Immature natural killer cell (primary cell): ENCODE data around the gene RFFL. TPM values are rescaled to one million over a fixed set of nuclear protein-coding genes. Genes with fewer than 3 reads are reported as not detected.

Source experiments
- DNase-seq, 3 donors: peaks; one replicate each; pipeline ENCODE4 v3.0.0; 2022; ENCODE audit warnings: mixed read lengths in 1 of 3
- H3K27ac Mint-ChIP-seq, 6 donors: one replicate each; pipeline ENCODE4 v1.8.0; 2020; ENCODE audit warnings: mixed read lengths in 6 of 6, mild to moderate bottlenecking in 5 of 6, inconsistent platforms in 4 of 6, moderate library complexity in 3 of 6
- H3K27me3 Mint-ChIP-seq, 3 donors: one replicate each; pipeline ENCODE4 v1.8.0; 2020 to 2021; ENCODE audit warnings: low read depth in 3 of 3, mild to moderate bottlenecking in 3 of 3, mixed read lengths in 3 of 3, moderate library complexity in 3 of 3, inconsistent platforms in 1 of 3
- H3K36me3 Mint-ChIP-seq, 3 donors: one replicate each; pipeline ENCODE4 v1.8.0; 2020; ENCODE audit warnings: mixed read lengths in 3 of 3, inconsistent platforms in 2 of 3, mild to moderate bottlenecking in 2 of 3
- H3K4me1 Mint-ChIP-seq, 2 donors: one replicate each; pipeline ENCODE4 v1.8.0; 2020; ENCODE audit warnings: inconsistent platforms in 2 of 2, mild to moderate bottlenecking in 2 of 2, mixed read lengths in 2 of 2, moderate library complexity in 1 of 2
- H3K4me3 Mint-ChIP-seq, 5 donors: one replicate each; pipeline ENCODE4 v1.8.0; 2020; ENCODE audit warnings: mild to moderate bottlenecking in 5 of 5, mixed read lengths in 5 of 5, inconsistent platforms in 3 of 5, moderate library complexity in 3 of 5
- H3K9me3 Mint-ChIP-seq, 6 donors: one replicate each; pipeline ENCODE4 v1.8.0; 2020; ENCODE audit warnings: mild to moderate bottlenecking in 6 of 6, mixed read lengths in 6 of 6, inconsistent platforms in 4 of 6, moderate library complexity in 3 of 6
- polyA plus RNA-seq, 3 donors: library from polyadenylated mRNA; unstranded; fragments of 300-500 nt; fragmentation: Illumina TruSeq; gene quantifications; one replicate each; pipeline ENCODE4 v1.2.3, GENCODE V29; 2021

The RFFL gene
- polyA plus RNA-seq, 3 donors from 2014 or later: 24.0 to 45.4 (median 34.0) TPM

GRCh38 chr17:35088356-35088880, 24.9 kb upstream of the RFFL start:
- no peaks in the 10 kb centered on the region for H3K36me3 Mint-ChIP-seq
- peaks cover 41 to 48% of the 10 kb centered on the region in 2 donors for H3K4me1 Mint-ChIP-seq
- DNase-seq: peak in 1 of 3 donors; percentile 28
- no peaks in the 10 kb centered on the region for H3K9me3 Mint-ChIP-seq
- peak overlapping the region; percentile 89 to 98 (median 94) for H3K27ac Mint-ChIP-seq
- peak overlapping the region; percentile 91 to 95 (median 94) for H3K4me3 Mint-ChIP-seq
- H3K27me3 Mint-ChIP-seq: peaks cover 0 to 15% (median 3%) of the 10 kb centered on the region in 3 donors

DNA sequence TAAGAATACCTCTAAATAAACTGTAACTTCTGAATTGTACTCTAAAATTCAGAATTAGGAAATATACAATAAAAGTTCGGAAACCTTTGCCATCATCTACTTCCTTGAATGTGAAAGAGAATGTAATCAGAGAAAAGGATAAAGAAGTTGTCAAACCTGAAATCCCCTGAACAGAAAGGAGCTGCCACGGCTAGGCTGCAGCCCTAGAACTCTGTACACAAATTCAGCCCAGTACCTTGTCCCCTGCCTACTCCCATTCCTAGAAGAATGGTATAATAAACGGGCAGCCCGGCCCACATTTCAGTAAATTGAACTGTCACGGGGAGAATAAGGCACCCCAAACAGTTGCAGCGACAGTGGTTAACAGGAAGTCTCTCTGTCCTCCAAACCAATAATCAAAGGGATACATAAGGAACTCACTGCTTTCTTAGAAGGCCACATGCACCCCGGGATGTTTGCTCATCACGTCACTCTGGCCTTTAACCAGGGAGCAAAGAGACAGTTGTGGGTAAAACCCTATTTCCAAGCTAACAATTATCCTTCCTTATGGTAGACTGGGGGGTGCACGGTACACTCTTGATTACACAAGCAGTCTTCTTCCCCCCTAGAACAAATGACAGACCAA, 24.3 kb upstream of the RFFL start:
- Mint-ChIP-seq H3K27ac (peak overlapping the region; percentile 89 to 98 (median 94)), H3K4me3 (peak overlapping the region; percentile 91 to 95 (median 94)), H3K27me3 (peaks cover 0 to 15% (median 3%) of the 10 kb centered on the region in 3 donors), H3K9me3 (no peaks in the 10 kb centered on the region), H3K36me3 (no peaks in the 10 kb centered on the region), H3K4me1 (peaks cover 46 to 54% of the 10 kb centered on the region in 2 donors)
- DNase-seq: peak; percentile 5 to 27 (median 23)

- H3K27me3 Mint-ChIP-seq: peaks cover 0 to 15% (median 3%) of the 10 kb centered on the region in 3 donors
- peaks cover 51 to 62% of the 10 kb centered on the region in 2 donors for H3K4me1 Mint-ChIP-seq
- H3K4me3 Mint-ChIP-seq: peak overlapping the region; percentile 91 to 95 (median 94)
- DNase-seq: no peak
- no peaks in the 10 kb centered on the region for H3K36me3 Mint-ChIP-seq
- H3K9me3 Mint-ChIP-seq: no peaks in the 10 kb centered on the region
- peak overlapping the region; percentile 89 to 98 (median 94) for H3K27ac Mint-ChIP-seq
Observed at GRCh38 chr17:35086931-35087573, 23.5 kb upstream of the RFFL start.

- H3K4me1 Mint-ChIP-seq: peaks cover 53 to 70% of the 10 kb centered on the region in 2 donors
- H3K27me3 Mint-ChIP-seq: peaks cover 0 to 15% (median 3%) of the 10 kb centered on the region in 3 donors
- peak overlapping the region in 2 of 5 donors; percentile 12 to 95 for H3K4me3 Mint-ChIP-seq
- H3K27ac Mint-ChIP-seq: peak overlapping the region; percentile 43 to 98 (median 94)
- H3K36me3 Mint-ChIP-seq: no peaks in the 10 kb centered on the region
- no peak for DNase-seq
- H3K9me3 Mint-ChIP-seq: no peaks in the 10 kb centered on the region
Observed at GRCh38 chr17:35086164-35086563, 22.7 kb upstream of the RFFL start.

DNA sequence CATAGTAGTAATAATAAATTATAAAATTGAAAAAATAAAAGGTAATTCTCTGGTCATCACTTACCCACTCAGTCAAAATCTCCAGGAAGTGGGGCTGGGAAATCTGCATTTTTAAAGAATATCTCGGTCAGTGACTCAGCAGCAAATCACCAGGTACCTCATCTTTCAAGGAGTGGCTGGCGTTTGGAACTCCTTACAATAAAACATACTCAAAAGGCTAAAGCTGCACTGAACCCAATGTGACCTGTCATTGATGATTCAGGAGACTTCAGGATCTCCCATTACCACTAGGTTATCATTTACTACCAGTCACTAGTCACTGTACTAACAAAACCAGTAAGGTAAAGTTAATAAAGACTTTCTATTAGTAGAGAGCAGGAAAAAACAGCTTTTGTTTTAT, 21.5 kb upstream of the RFFL start:
- Mint-ChIP-seq H3K9me3 (no peaks in the 10 kb centered on the region), H3K36me3 (no peaks in the 10 kb centered on the region), H3K27ac (peak overlapping the region in 2 of 6 donors; percentile 39 to 67), H3K4me3 (no peak overlapping the region), H3K27me3 (peaks cover 0 to 15% (median 3%) of the 10 kb centered on the region in 3 donors), H3K4me1 (peaks cover 58 to 80% of the 10 kb centered on the region in 2 donors)
- DNase-seq: no peak

DNA sequence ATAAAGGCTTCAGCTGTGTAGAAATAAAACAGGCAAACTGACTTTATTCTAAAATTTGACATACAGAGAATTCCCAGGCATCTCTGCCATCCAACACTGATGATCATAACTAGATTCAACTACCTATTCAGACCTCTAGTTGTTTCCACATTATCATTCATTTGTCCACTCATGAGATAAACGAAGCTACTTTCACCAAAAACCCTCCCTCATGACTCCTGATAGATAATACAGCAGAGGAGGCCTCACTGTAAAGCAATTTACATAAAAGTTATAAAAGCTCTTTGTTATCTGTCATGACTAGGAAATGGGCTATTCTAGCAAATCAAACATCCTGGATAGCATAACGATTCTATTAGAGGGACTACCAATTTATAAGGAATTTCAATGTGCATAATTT, 19.6 kb upstream of the RFFL start:
- H3K9me3 Mint-ChIP-seq: no peaks in the 10 kb centered on the region
- DNase-seq: no peak
- H3K4me1 Mint-ChIP-seq: peaks cover 51 to 78% of the 10 kb centered on the region in 2 donors
- peaks cover 0 to 4% (median 0%) of the 10 kb centered on the region in 3 donors for H3K27me3 Mint-ChIP-seq
- H3K36me3 Mint-ChIP-seq: no peaks in the 10 kb centered on the region
- H3K4me3 Mint-ChIP-seq: no peak overlapping the region
- peak overlapping the region in 1 of 6 donors; percentile 12 for H3K27ac Mint-ChIP-seq

- Mint-ChIP-seq H3K27me3 (peaks cover 0 to 3% (median 0%) of the 10 kb centered on the region in 3 donors), H3K4me3 (peak overlapping the region in 2 of 5 donors; percentile 38 to 80), H3K27ac (peak overlapping the region; percentile 80 to 94 (median 88)), H3K9me3 (no peaks in the 10 kb centered on the region), H3K4me1 (peaks cover 47 to 78% of the 10 kb centered on the region in 2 donors), H3K36me3 (no peaks in the 10 kb centered on the region)
- DNase-seq: no peak
Observed at GRCh38 chr17:35082073-35082657, 18.7 kb upstream of the RFFL start.

DNA sequence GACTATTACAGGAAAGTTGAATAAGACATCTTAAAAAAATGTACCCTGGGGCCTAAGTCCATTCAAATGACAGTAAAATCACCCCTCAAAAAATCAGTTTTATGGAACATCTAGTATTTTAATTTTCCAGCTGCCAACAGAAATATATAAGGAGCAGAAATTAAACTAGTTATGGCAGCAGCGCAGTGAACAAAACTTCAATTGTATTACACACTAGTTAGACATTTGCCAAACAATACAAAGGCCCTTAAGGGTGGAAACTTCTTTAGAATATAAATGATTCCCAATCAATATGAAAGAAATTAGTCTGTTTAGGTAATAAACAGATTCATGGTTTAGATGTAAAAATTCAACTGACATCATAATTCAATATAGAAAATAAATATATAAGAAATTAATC, 18.1 kb upstream of the RFFL start:
- H3K4me1 Mint-ChIP-seq: peaks cover 46 to 78% of the 10 kb centered on the region in 2 donors
- H3K27ac Mint-ChIP-seq: peak overlapping the region in 3 of 6 donors; percentile 40 to 80 (median 48)
- no peak overlapping the region for H3K4me3 Mint-ChIP-seq
- DNase-seq: no peak
- H3K27me3 Mint-ChIP-seq: no peaks in the 10 kb centered on the region
- H3K9me3 Mint-ChIP-seq: no peaks in the 10 kb centered on the region
- H3K36me3 Mint-ChIP-seq: no peaks in the 10 kb centered on the region

- H3K36me3 Mint-ChIP-seq: no peaks in the 10 kb centered on the region
- peak overlapping the region in 5 of 6 donors; percentile 0 to 54 (median 33) for H3K27ac Mint-ChIP-seq
- no peak for DNase-seq
- no peaks in the 10 kb centered on the region for H3K27me3 Mint-ChIP-seq
- no peaks in the 10 kb centered on the region for H3K9me3 Mint-ChIP-seq
- peak overlapping the region in 1 of 5 donors; percentile 20 for H3K4me3 Mint-ChIP-seq
- H3K4me1 Mint-ChIP-seq: peaks cover 44 to 72% of the 10 kb centered on the region in 2 donors
Observed at GRCh38 chr17:35080536-35080935, 17.0 kb upstream of the RFFL start.

GRCh38 chr17:35079547-35080423, 16.3 kb upstream of the RFFL start:
- peak overlapping the region in 1 of 5 donors; percentile 20 for H3K4me3 Mint-ChIP-seq
- no peak for DNase-seq
- H3K36me3 Mint-ChIP-seq: no peaks in the 10 kb centered on the region
- peaks cover 48 to 72% of the 10 kb centered on the region in 2 donors for H3K4me1 Mint-ChIP-seq
- H3K27ac Mint-ChIP-seq: peak overlapping the region in 5 of 6 donors; percentile 0 to 54 (median 33)
- no peaks in the 10 kb centered on the region for H3K9me3 Mint-ChIP-seq
- H3K27me3 Mint-ChIP-seq: no peaks in the 10 kb centered on the region

GRCh38 chr17:35076874-35077273, 13.4 kb upstream of the RFFL start:
- Mint-ChIP-seq H3K27ac (peak overlapping the region in 2 of 6 donors; percentile 1 to 7), H3K9me3 (no peaks in the 10 kb centered on the region), H3K4me1 (peaks cover 62 to 85% of the 10 kb centered on the region in 2 donors), H3K36me3 (peaks cover 0 to 3% (median 0%) of the 10 kb centered on the region in 3 donors), H3K4me3 (peak overlapping the region in 1 of 5 donors; percentile 25), H3K27me3 (no peaks in the 10 kb centered on the region)
- no peak for DNase-seq

DNA sequence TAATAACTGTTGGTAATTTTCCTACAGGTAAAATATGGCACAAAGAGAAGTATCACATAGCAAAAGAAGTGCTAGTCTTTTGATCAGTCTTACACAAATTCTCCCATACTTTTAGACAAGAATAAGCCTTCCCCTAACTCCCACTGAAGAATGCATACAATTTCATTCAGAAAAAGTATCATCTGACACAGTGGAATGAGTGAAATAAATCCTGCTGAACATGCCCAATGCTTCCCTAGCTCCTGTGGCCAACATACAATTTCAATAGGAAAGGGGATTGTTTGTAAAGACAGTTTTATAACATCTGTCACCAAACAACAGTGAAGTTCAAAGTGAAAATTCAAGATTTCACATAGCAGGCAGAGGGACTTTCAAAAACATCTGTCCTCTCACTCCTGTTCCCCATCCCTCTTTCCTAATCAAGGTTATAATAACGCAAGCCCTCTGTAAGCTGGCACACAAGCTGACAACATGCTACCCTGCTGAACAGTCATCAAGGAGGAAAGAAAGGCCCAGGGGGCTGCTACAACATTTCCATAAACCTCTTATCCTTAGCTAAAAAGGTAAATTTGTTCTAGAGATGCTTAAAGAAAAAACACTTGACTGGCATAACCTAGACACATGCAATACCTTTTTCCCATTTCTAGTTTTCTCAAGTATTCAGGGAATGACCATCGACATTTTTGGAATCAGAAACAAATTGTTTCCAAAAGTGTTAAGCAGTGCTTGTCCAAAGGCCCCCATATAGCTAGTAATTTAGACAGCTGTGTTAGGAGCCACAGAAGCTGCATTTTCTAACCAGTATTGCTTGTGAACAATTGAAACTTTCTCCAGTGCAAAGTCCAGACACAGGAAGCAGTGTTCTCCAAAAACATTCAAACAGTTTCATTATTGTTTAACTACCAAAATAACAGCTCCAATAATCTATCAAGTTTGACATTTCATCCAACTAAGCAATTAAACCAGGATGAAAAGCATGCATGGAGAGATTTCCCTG, 11.5 kb upstream of the RFFL start:
- no peak for DNase-seq
- Mint-ChIP-seq H3K27me3 (no peaks in the 10 kb centered on the region), H3K36me3 (peaks cover 0 to 3% (median 0%) of the 10 kb centered on the region in 3 donors), H3K9me3 (no peaks in the 10 kb centered on the region), H3K4me1 (peaks cover 65 to 79% of the 10 kb centered on the region in 2 donors), H3K4me3 (peak overlapping the region in 1 of 5 donors; percentile 48), H3K27ac (peak overlapping the region in 3 of 6 donors; percentile 30 to 76 (median 52))
